H1 (cell line): ENCODE measurements around the gene CACNB1. TPM values are rescaled to one million over a fixed set of nuclear protein-coding genes. Genes with fewer than 3 reads are reported as not detected.

Experiments used
- EZH2 ChIP-seq: fragments of 200-600 bp; sonication (generic); IDR thresholded peaks from 2 replicates; pipeline ENCODE4 v1.7.1; 2012; ENCODE audit warnings: low read depth, mild to moderate bottlenecking, moderate library complexity, low read length, inconsistent platforms; ENCODE audit not compliant: severe bottlenecking
- polyA plus RNA-seq, 7 experiments: library from polyadenylated mRNA; depleted of rRNA in 3 of 7; stranded (reverse) in 5 of 7; unstranded in 2 of 7; fragments of >200 nt in 5 of 7; fragments of 200-250 nt in 2 of 7; gene quantifications; 1 replicate in 5 of 7; 2 replicates in 1 of 7; 4 replicates in 1 of 7; pipeline versions ENCODE4 v1.2.1 to v1.2.3, GENCODE V29; 2011 to 2013; ENCODE audit warnings: missing spikeins in 2 of 7, mixed read lengths in 2 of 7
- total RNA-seq: library from RNA; stranded (reverse); fragmentation: NEBNext Ultra II Directional; extraction: Animal tissue kit (Norgen Biotek cat#: 25700); gene quantifications from 2 replicates; pipeline ENCODE4 v1.2.1, GENCODE V29; 2021

CACNB1 gene
- total and polyA plus RNA-seq, 2 of the 8 experiments (the other 6 are each of a cell fraction or from before 2014, with no cell fraction given) = 7.2 to 17.8 TPM

DNA sequence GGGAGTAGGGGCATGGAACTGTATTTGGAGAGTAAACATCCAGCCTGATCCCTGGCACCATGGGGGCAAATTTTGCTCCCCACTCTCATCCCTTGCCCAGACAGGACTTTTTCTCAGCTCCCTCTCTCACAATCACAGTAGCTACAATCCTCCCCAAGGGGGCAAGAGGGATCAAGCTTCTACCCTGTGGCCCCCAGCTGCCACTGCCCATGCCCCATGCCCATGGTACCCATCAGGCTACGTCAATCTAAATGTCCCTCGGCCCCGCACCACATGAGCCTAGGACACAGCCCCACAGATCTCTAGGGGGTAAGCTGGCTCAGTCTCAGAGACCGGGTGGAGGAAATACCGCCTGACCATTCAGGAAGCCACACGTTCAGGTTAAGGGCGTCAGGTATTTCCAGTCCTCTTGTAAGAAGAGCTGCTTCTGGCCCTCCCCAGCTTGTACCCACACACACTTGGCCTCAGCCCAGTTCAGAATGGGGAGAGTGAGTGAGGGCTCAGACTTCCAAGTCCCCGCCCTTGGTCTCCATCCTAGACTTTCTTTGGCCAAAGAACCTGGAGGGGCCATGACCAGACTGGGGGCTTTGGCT is 1.8 kb downstream of the CACNB1 start (continued):
- no peak for TF ChIP-seq EZH2
